HepG2 (cell line): ENCODE measurements around the gene TMEM120A. TPM values are rescaled to one million over a fixed set of nuclear protein-coding genes. Genes with fewer than 3 reads are reported as not detected.
A peak's percentile ranks its signal among the peaks of the same experiment; 100 is the strongest.

Experiments used
- E2F5 ChIP-seq: sonication (generic); formaldehyde crosslinking; conservative IDR thresholded peaks from 2 replicates; pipeline ENCODE4 v1.4.0; 2020; ENCODE audit warnings: missing genetic modification reagents
- EP300 ChIP-seq, 3 experiments: sonication (generic) in 1 of 3; formaldehyde crosslinking in 1 of 3; IDR thresholded peaks; 2 replicates each; pipeline versions ENCODE4 v1.5.1 to v1.6.1; 2011 to 2020; ENCODE audit warnings: low read depth in 2 of 3, low read length in 2 of 3, borderline replicate concordance in 1 of 3, improper control_type of control experiment in 1 of 3, mild to moderate bottlenecking in 1 of 3, missing genetic modification reagents in 1 of 3, moderate library complexity in 1 of 3
- GATAD1 ChIP-seq: IDR thresholded peaks from 2 replicates; pipeline ENCODE4 v1.6.1; 2016; ENCODE audit warnings: missing genetic modification reagents, missing compliant biosample characterization
- HNRNPK ChIP-seq: fragments of 200-400 bp; formaldehyde crosslinking; IDR thresholded peaks from 2 replicates; pipeline ENCODE4 v1.6.1; 2018; ENCODE audit warnings: low read length, low read depth, moderate library complexity, mild to moderate bottlenecking; ENCODE audit not compliant: poor library complexity, severe bottlenecking
- HOXA7 ChIP-seq: sonication (generic); formaldehyde crosslinking; IDR thresholded peaks from 2 replicates; pipeline ENCODE4 v1.8.1; 2022; ENCODE audit warnings: mild to moderate bottlenecking, missing genetic modification reagents, moderate library complexity
- JUN ChIP-seq: sonication (generic); formaldehyde crosslinking; IDR thresholded peaks from 2 replicates; pipeline ENCODE4 v1.4.0; 2020; ENCODE audit warnings: mild to moderate bottlenecking, missing genetic modification reagents
- KDM2A ChIP-seq: sonication (generic); formaldehyde crosslinking; IDR thresholded peaks from 2 replicates; pipeline ENCODE4 v1.4.0; 2020; ENCODE audit warnings: low read depth, missing genetic modification reagents, borderline replicate concordance
- KLF13 ChIP-seq: sonication (generic); formaldehyde crosslinking; IDR thresholded peaks from 2 replicates; pipeline ENCODE4 v1.4.0; 2020; ENCODE audit warnings: mild to moderate bottlenecking, missing genetic modification reagents
- NBN ChIP-seq: fragments of 450-650 bp; conservative IDR thresholded peaks from 2 replicates; pipeline ENCODE4 v1.6.1; 2017
- NCOA5 ChIP-seq: sonication (generic); formaldehyde crosslinking; IDR thresholded peaks from 2 replicates; pipeline ENCODE4 v1.4.0; 2020; ENCODE audit warnings: missing genetic modification reagents
- NR2F1 ChIP-seq, 2 experiments: fragments of 450-650 bp in 1 of 2; formaldehyde crosslinking in 1 of 2; IDR thresholded peaks; 2 replicates each; pipeline versions ENCODE4 v1.5.0 to v1.6.1; 2016 to 2020; ENCODE audit warnings: mild to moderate bottlenecking in 1 of 2, missing compliant biosample characterization in 1 of 2, missing genetic modification reagents in 1 of 2, moderate library complexity in 1 of 2
- RFXANK ChIP-seq: IDR thresholded peaks from 2 replicates; pipeline ENCODE4 v1.6.1; 2016
- RFXAP ChIP-seq: sonication (generic); formaldehyde crosslinking; IDR thresholded peaks from 2 replicates; pipeline ENCODE4 v1.4.0; 2020; ENCODE audit warnings: missing genetic modification reagents, borderline replicate concordance
- SMYD3 ChIP-seq: sonication (generic); formaldehyde crosslinking; IDR thresholded peaks from 2 replicates; pipeline ENCODE4 v1.8.1; 2023; ENCODE audit warnings: mild to moderate bottlenecking, missing genetic modification reagents
- TARDBP ChIP-seq: sonication (generic); formaldehyde crosslinking; IDR thresholded peaks from 2 replicates; pipeline ENCODE4 v1.8.0; 2022; ENCODE audit warnings: mild to moderate bottlenecking, missing genetic modification reagents
- TEAD3 ChIP-seq: optimal IDR thresholded peaks from 2 replicates; pipeline ENCODE3; 2016; ENCODE audit warnings: borderline replicate concordance
- ZNF205 ChIP-seq: IDR thresholded peaks from 2 replicates; pipeline ENCODE4 v1.6.1; 2018; ENCODE audit warnings: missing biosample characterization, missing genetic modification reagents
- ZNF207 ChIP-seq: fragments of 450-650 bp; IDR thresholded peaks from 2 replicates; pipeline ENCODE4 v1.6.1; 2016; ENCODE audit warnings: antibody characterized with exemption, borderline replicate concordance
- ZNF251 ChIP-seq: sonication (generic); formaldehyde crosslinking; IDR thresholded peaks from 2 replicates; pipeline ENCODE4 v1.9.0; 2021; ENCODE audit warnings: mild to moderate bottlenecking, missing genetic modification reagents
- ZNF550 ChIP-seq: sonication (generic); formaldehyde crosslinking; IDR thresholded peaks from 2 replicates; pipeline ENCODE4 v1.4.0; 2020; ENCODE audit warnings: mild to moderate bottlenecking, missing genetic modification reagents, borderline replicate concordance
- ZNF577 ChIP-seq: sonication (generic); formaldehyde crosslinking; IDR thresholded peaks from 2 replicates; pipeline ENCODE4 v1.4.0; 2020; ENCODE audit warnings: mild to moderate bottlenecking, low read depth, missing genetic modification reagents, borderline replicate concordance
- ZNF589 ChIP-seq: sonication (generic); formaldehyde crosslinking; conservative IDR thresholded peaks from 2 replicates; pipeline ENCODE4 v1.8.0; 2022; ENCODE audit warnings: mild to moderate bottlenecking, moderate library complexity, missing genetic modification reagents
- ZNF691 ChIP-seq: sonication (generic); formaldehyde crosslinking; IDR thresholded peaks from 2 replicates; pipeline ENCODE4 v1.4.0; 2020; ENCODE audit warnings: missing genetic modification reagents, low read depth, mild to moderate bottlenecking, borderline replicate concordance
- ZNF703 ChIP-seq: sonication (generic); formaldehyde crosslinking; IDR thresholded peaks from 2 replicates; pipeline ENCODE4 v1.5.1; 2020; ENCODE audit warnings: missing genetic modification reagents, mild to moderate bottlenecking, moderate library complexity, borderline replicate concordance
- ZNF761 ChIP-seq: sonication (generic); formaldehyde crosslinking; conservative IDR thresholded peaks from 2 replicates; pipeline ENCODE4 v1.4.0; 2020; ENCODE audit warnings: mild to moderate bottlenecking, missing genetic modification reagents
- polyA plus RNA-seq, 8 experiments: library from polyadenylated mRNA; depleted of rRNA in 3 of 8; stranded (reverse) in 7 of 8; unstranded in 1 of 8; fragments of >200 nt; fragmentation: Illumina TruSeq in 4 of 8; extraction: Trizol in 4 of 8; gene quantifications; 2 replicates each; pipeline versions ENCODE4 v1.2.1 to v1.2.3, GENCODE V29; 2011 to 2016; ENCODE audit warnings: low read depth in 4 of 8, missing spikeins in 1 of 8, mixed read lengths in 1 of 8; ENCODE audit not compliant: insufficient read depth in 1 of 8
- total RNA-seq, 5 experiments: library from RNA; depleted of rRNA; stranded (reverse); fragments of >200 nt; fragmentation: Illumina TruSeq; extraction: Trizol; gene quantifications; 2 replicates each; pipeline ENCODE4 v1.2.3, GENCODE V29; 2016; ENCODE audit warnings: low read depth in 1 of 5
- TF ChIP-seq, protein P1 (sequence below): sonication (generic); formaldehyde crosslinking; IDR thresholded peaks from 2 replicates; pipeline ENCODE4 v1.4.0; 2020; ENCODE audit warnings: low read depth, mild to moderate bottlenecking, missing genetic modification reagents
- TF ChIP-seq, protein P2 (sequence below), 2 experiments: fragments of 450-650 bp in 1 of 2; sonication (generic) in 1 of 2; formaldehyde crosslinking; IDR thresholded peaks; 2 replicates each; pipeline versions ENCODE4 v1.5.0 to v1.8.0; 2020 to 2022; ENCODE audit warnings: mild to moderate bottlenecking in 1 of 2, missing genetic modification reagents in 1 of 2

TMEM120A gene
- total and polyA plus RNA-seq, 2 of the 13 experiments (the other 11 are each of a cell fraction or from before 2014, with no cell fraction given) = 40.3 to 102 TPM

- TF ChIP-seq, protein P1, sequence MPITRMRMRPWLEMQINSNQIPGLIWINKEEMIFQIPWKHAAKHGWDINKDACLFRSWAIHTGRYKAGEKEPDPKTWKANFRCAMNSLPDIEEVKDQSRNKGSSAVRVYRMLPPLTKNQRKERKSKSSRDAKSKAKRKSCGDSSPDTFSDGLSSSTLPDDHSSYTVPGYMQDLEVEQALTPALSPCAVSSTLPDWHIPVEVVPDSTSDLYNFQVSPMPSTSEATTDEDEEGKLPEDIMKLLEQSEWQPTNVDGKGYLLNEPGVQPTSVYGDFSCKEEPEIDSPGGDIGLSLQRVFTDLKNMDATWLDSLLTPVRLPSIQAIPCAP (CRISPR knock-in tag) = no peak
- TF ChIP-seq ZNF761 (CRISPR knock-in tag) (no peak), ZNF691 (CRISPR knock-in tag) (no peak; the same call in 1 of the 2 replicates), NCOA5 (CRISPR knock-in tag) (no peak), RFXANK (peak; percentile 67; the same call in 1 of the 2 replicates), ZNF550 (CRISPR knock-in tag) (no peak), HNRNPK (peak; percentile 41), KDM2A (CRISPR knock-in tag) (peak; percentile 93), JUN (CRISPR knock-in tag) (no peak), SMYD3 (CRISPR knock-in tag) (no peak), NBN (no peak), EP300 (IDR thresholded peaks at IDR 0.05; ENCODE audit: low read depth in 2 of 2, low read length in 2 of 2) (0 out of 4 replicates have a peak, but pooled peaks of 1 of the 2 experiments have one; percentile 20), EP300 (CRISPR knock-in tag; IDR thresholded peaks at IDR 0.05; ENCODE audit: borderline replicate concordance) (peak; percentile 17; the same call in 1 of the 2 replicates), E2F5 (CRISPR knock-in tag) (0 out of 2 replicates have a peak, but pooled peaks have one; percentile 21), HOXA7 (no peak), ZNF205 (CRISPR knock-in tag) (peak; percentile 67; the same call in 1 of the 2 replicates), ZNF589 (CRISPR knock-in tag) (no peak), NR2F1 (CRISPR knock-in tag; IDR thresholded peaks at IDR 0.05) (peak; percentile 43 to 82; a peak in 3 of 4 replicates), ZNF251 (CRISPR knock-in tag) (no peak), GATAD1 (peak; percentile 69; the same call in 1 of the 2 replicates), ZNF207 (no peak), TARDBP (CRISPR knock-in tag) (peak; percentile 39; the same call in 1 of the 2 replicates), ZNF577 (CRISPR knock-in tag) (no peak), ZNF703 (peak; percentile 29; the same call in 1 of the 2 replicates), RFXAP (peak; percentile 98), KLF13 (no peak), TEAD3 (CRISPR knock-in tag) (peak; percentile 67)
- TF ChIP-seq, protein P2, sequence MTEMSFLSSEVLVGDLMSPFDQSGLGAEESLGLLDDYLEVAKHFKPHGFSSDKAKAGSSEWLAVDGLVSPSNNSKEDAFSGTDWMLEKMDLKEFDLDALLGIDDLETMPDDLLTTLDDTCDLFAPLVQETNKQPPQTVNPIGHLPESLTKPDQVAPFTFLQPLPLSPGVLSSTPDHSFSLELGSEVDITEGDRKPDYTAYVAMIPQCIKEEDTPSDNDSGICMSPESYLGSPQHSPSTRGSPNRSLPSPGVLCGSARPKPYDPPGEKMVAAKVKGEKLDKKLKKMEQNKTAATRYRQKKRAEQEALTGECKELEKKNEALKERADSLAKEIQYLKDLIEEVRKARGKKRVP (CRISPR knock-in tag; IDR thresholded peaks at IDR 0.05) = peak in 1 of 2 experiments; percentile 72; a peak in 2 of 4 replicates
Measured at GRCh38 chr7:75994388-75995051, at the start of gene TMEM120A (continued).
